ENCODE measurements around the gene KLHL35.
"Not testable (repeated sequence)": the region's sequence is repeated elsewhere in the genome, so short reads cannot be mapped to it uniquely, and the experiment has no call there.

The KLHL35 gene

GRCh38 chr11:75422248-75423231, 10.5 kb downstream of the KLHL35 start:
- no peak overlapping the region for H3K4me3 ChIP-seq (ENCODE audit: low read depth, low read length)
- no peak for DNase-seq (ENCODE audit: low read depth)
- no peak for TF ChIP-seq MAX (IDR thresholded peaks at IDR 0.05; ENCODE audit: low read depth, low read length)

GRCh38 chr11:75421902-75422247, 11.1 kb downstream of the KLHL35 start:
- no peak overlapping the region for H3K4me3 ChIP-seq (ENCODE audit: low read depth, low read length)
- TF ChIP-seq POLR2A (IDR thresholded peaks at IDR 0.05; ENCODE audit: extremely low read depth, insufficient read length): no peak
- no peak for TF ChIP-seq MAX (IDR thresholded peaks at IDR 0.05; ENCODE audit: low read depth, low read length)
- no peak for TF ChIP-seq CTCF (IDR thresholded peaks at IDR 0.05; ENCODE audit: low read depth, low read length)
- no peak for TF ChIP-seq MYC (IDR thresholded peaks at IDR 0.05; ENCODE audit: low read depth, low read length)
- no peak for DNase-seq (ENCODE audit: low read depth)

GRCh38 chr11:75421035-75421602, 11.9 kb downstream of the KLHL35 start:
- DNase-seq (ENCODE audit: low read depth): no peak
- no peak for TF ChIP-seq MYC (IDR thresholded peaks at IDR 0.05; ENCODE audit: low read depth, low read length)
- TF ChIP-seq POLR2A (IDR thresholded peaks at IDR 0.05; ENCODE audit: extremely low read depth, insufficient read length): no peak
- no peak for TF ChIP-seq CTCF (IDR thresholded peaks at IDR 0.05; ENCODE audit: low read depth, low read length)
- H3K4me3 ChIP-seq (ENCODE audit: low read depth, low read length): no peak overlapping the region

- DNase-seq (ENCODE audit: low read depth): no peak
- H3K4me3 ChIP-seq (ENCODE audit: low read depth, low read length): no peak overlapping the region
These were observed 12.6 kb downstream of the KLHL35 start for GRCh38 chr11:75420224-75421034.

GRCh38 chr11:75413864-75414263, 19.1 kb downstream of the KLHL35 start:
- no peak overlapping the region for H3K4me3 ChIP-seq (ENCODE audit: low read depth, low read length)
- no peak for DNase-seq (ENCODE audit: low read depth)
- no peak for TF ChIP-seq MAX (IDR thresholded peaks at IDR 0.05; ENCODE audit: low read depth, low read length)
- TF ChIP-seq MYC (IDR thresholded peaks at IDR 0.05; ENCODE audit: low read depth, low read length): no peak
- TF ChIP-seq POLR2A (IDR thresholded peaks at IDR 0.05; ENCODE audit: extremely low read depth, insufficient read length): no peak
- TF ChIP-seq CTCF (IDR thresholded peaks at IDR 0.05; ENCODE audit: low read depth, low read length): no peak

More at GRCh38 chr11:75420224-75421034, 12.6 kb downstream of the KLHL35 start:
- TF ChIP-seq CTCF (IDR thresholded peaks at IDR 0.05; ENCODE audit: low read depth, low read length) (no peak), POLR2A (IDR thresholded peaks at IDR 0.05; ENCODE audit: extremely low read depth, insufficient read length) (no peak), MAX (IDR thresholded peaks at IDR 0.05; ENCODE audit: low read depth, low read length) (no peak), MYC (IDR thresholded peaks at IDR 0.05; ENCODE audit: low read depth, low read length) (no peak)

GRCh38 chr11:75413146-75413545, 19.9 kb downstream of the KLHL35 start:
- DNase-seq (ENCODE audit: low read depth); H3K4me3 ChIP-seq (ENCODE audit: low read depth, low read length): not testable (repeated sequence)

- DNase-seq (ENCODE audit: low read depth); H3K4me3 ChIP-seq (ENCODE audit: low read depth, low read length): not testable (repeated sequence)
These were observed 23.0 kb downstream of the KLHL35 start for GRCh38 chr11:75409971-75410370.
